Activated naive CD8-positive, alpha-beta T cell (primary cell): ENCODE data around the gene SPNS2.

Source experiments
- H3K27ac Mint-ChIP-seq: one replicate; pipeline ENCODE4 v1.8.0; 2021; ENCODE audit warnings: mixed read lengths
- H3K27me3 Mint-ChIP-seq: one replicate; pipeline ENCODE4 v1.8.0; 2021; ENCODE audit warnings: mixed read lengths
- H3K36me3 Mint-ChIP-seq: one replicate; pipeline ENCODE4 v1.8.0; 2021; ENCODE audit warnings: mixed read lengths
- H3K4me1 Mint-ChIP-seq: one replicate; pipeline ENCODE4 v1.8.0; 2021; ENCODE audit warnings: low read depth, mixed read lengths
- H3K4me3 Mint-ChIP-seq: one replicate; pipeline ENCODE4 v1.8.0; 2021; ENCODE audit warnings: mild to moderate bottlenecking, mixed read lengths
- H3K9me3 Mint-ChIP-seq: one replicate; pipeline ENCODE4 v1.8.0; 2021; ENCODE audit warnings: low read depth, mixed read lengths

Gene SPNS2

GRCh38 chr17:4551796-4552525, 53.3 kb downstream of the SPNS2 start:
- peaks cover 8% of the 10 kb centered on the region for H3K36me3 Mint-ChIP-seq
- no peaks in the 10 kb centered on the region for H3K9me3 Mint-ChIP-seq
- H3K27ac Mint-ChIP-seq = no peak overlapping the region
- H3K4me1 Mint-ChIP-seq = peaks cover 22% of the 10 kb centered on the region
- no peak overlapping the region for H3K4me3 Mint-ChIP-seq
- H3K27me3 Mint-ChIP-seq = no peaks in the 10 kb centered on the region

- Mint-ChIP-seq H3K4me1 (peaks cover 22% of the 10 kb centered on the region), H3K27me3 (no peaks in the 10 kb centered on the region), H3K36me3 (peaks cover 8% of the 10 kb centered on the region), H3K4me3 (peak overlapping the region; percentile 95), H3K9me3 (no peaks in the 10 kb centered on the region), H3K27ac (peak overlapping the region; percentile 28)
Observed at GRCh38 chr17:4553669-4554068, 55.0 kb downstream of the SPNS2 start.

- Mint-ChIP-seq H3K36me3 (peaks cover 8% of the 10 kb centered on the region), H3K27ac (peak overlapping the region; percentile 92), H3K27me3 (no peaks in the 10 kb centered on the region), H3K9me3 (no peaks in the 10 kb centered on the region), H3K4me1 (peaks cover 22% of the 10 kb centered on the region), H3K4me3 (peak overlapping the region; percentile 95)
Observed at GRCh38 chr17:4554441-4554996, 55.8 kb downstream of the SPNS2 start.

- Mint-ChIP-seq H3K4me3 (peak within 1 kb of the TSS; percentile 95), H3K9me3 (no peaks in the 10 kb centered on the region), H3K4me1 (peaks cover 22% of the 10 kb centered on the region), H3K36me3 (peaks cover 8% of the 10 kb centered on the region), H3K27me3 (no peaks in the 10 kb centered on the region), H3K27ac (peak within 1 kb of the TSS; percentile 92)
Observed at GRCh38 chr17:4554997-4555799, 56.5 kb downstream of the SPNS2 start, which contains the start of gene MYBBP1A. Gene MYBBP1A, minus strand, starts transcription at chr17:4555384. Its CDS starts 60 bp downstream, at chr17:4555324.

GRCh38 chr17:4555873-4556759, 57.4 kb downstream of the SPNS2 start:
- H3K27ac Mint-ChIP-seq = peak overlapping the region; percentile 92
- H3K4me3 Mint-ChIP-seq = peak overlapping the region; percentile 95
- H3K4me1 Mint-ChIP-seq = peaks cover 20% of the 10 kb centered on the region
- H3K36me3 Mint-ChIP-seq = peaks cover 5% of the 10 kb centered on the region
- no peaks in the 10 kb centered on the region for H3K27me3 Mint-ChIP-seq
- no peaks in the 10 kb centered on the region for H3K9me3 Mint-ChIP-seq

- Mint-ChIP-seq H3K27me3 (no peaks in the 10 kb centered on the region), H3K27ac (no peak overlapping the region), H3K4me3 (peak overlapping the region; percentile 32), H3K4me1 (peaks cover 24% of the 10 kb centered on the region), H3K36me3 (peaks cover 5% of the 10 kb centered on the region), H3K9me3 (no peaks in the 10 kb centered on the region)
Observed at GRCh38 chr17:4556996-4557395, 58.3 kb downstream of the SPNS2 start.

- Mint-ChIP-seq H3K4me3 (no peak overlapping the region), H3K9me3 (no peaks in the 10 kb centered on the region), H3K4me1 (peaks cover 32% of the 10 kb centered on the region), H3K36me3 (peaks cover 5% of the 10 kb centered on the region), H3K27ac (no peak overlapping the region), H3K27me3 (no peaks in the 10 kb centered on the region)
Observed at GRCh38 chr17:4557626-4558346, 59.1 kb downstream of the SPNS2 start.

GRCh38 chr17:4558347-4558971, 59.8 kb downstream of the SPNS2 start:
- no peaks in the 10 kb centered on the region for H3K27me3 Mint-ChIP-seq
- H3K4me1 Mint-ChIP-seq = peaks cover 38% of the 10 kb centered on the region
- H3K27ac Mint-ChIP-seq = no peak overlapping the region
- no peaks in the 10 kb centered on the region for H3K9me3 Mint-ChIP-seq
- no peak overlapping the region for H3K4me3 Mint-ChIP-seq
- H3K36me3 Mint-ChIP-seq = peaks cover 5% of the 10 kb centered on the region

GRCh38 chr17:4559139-4559791, 60.6 kb downstream of the SPNS2 start:
- Mint-ChIP-seq H3K9me3 (no peaks in the 10 kb centered on the region), H3K4me3 (no peak overlapping the region), H3K27ac (no peak overlapping the region), H3K36me3 (peaks cover 3% of the 10 kb centered on the region), H3K27me3 (no peaks in the 10 kb centered on the region), H3K4me1 (peaks cover 34% of the 10 kb centered on the region)

- Mint-ChIP-seq H3K27ac (no peak overlapping the region), H3K36me3 (no peaks in the 10 kb centered on the region), H3K4me1 (peaks cover 30% of the 10 kb centered on the region)
Observed at GRCh38 chr17:4559966-4560365, 61.3 kb downstream of the SPNS2 start.

GRCh38 chr17:4560421-4560820, 61.7 kb downstream of the SPNS2 start, which contains the start of gene GGT6:
Gene GGT6, minus strand, starts transcription at chr17:4560577. Its CDS starts 56 bp downstream, at chr17:4560521.
- Mint-ChIP-seq H3K4me3 (no peak within 1 kb of the TSS), H3K36me3 (no peaks in the 10 kb centered on the region), H3K9me3 (no peaks in the 10 kb centered on the region), H3K4me1 (peaks cover 31% of the 10 kb centered on the region), H3K27me3 (no peaks in the 10 kb centered on the region), H3K27ac (no peak within 1 kb of the TSS)

More at GRCh38 chr17:4559966-4560365, 61.3 kb downstream of the SPNS2 start:
- Mint-ChIP-seq H3K9me3 (no peaks in the 10 kb centered on the region), H3K4me3 (no peak overlapping the region), H3K27me3 (no peaks in the 10 kb centered on the region)

GRCh38 chr17:4560837-4561256, 62.2 kb downstream of the SPNS2 start:
- Mint-ChIP-seq H3K4me1 (peaks cover 31% of the 10 kb centered on the region), H3K27me3 (no peaks in the 10 kb centered on the region), H3K36me3 (no peaks in the 10 kb centered on the region), H3K27ac (no peak overlapping the region), H3K9me3 (no peaks in the 10 kb centered on the region), H3K4me3 (no peak overlapping the region)
